GM18526 (cell line): Measurements from ENCODE around the gene NAALADL1.

Experiments used
- POLR2A ChIP-seq: IDR thresholded peaks from 3 replicates; pipeline ENCODE4 v1.6.1; 2011; ENCODE audit not compliant: insufficient read length; ENCODE audit errors: extremely low read depth

Gene NAALADL1

GRCh38 chr11:65042891-65043290 lies 15.5 kb downstream of the NAALADL1 start:
- no peak for TF ChIP-seq POLR2A

- TF ChIP-seq POLR2A = peak; percentile 46
These were observed 17.3 kb downstream of the NAALADL1 start, which contains the start of gene SAC3D1 for GRCh38 chr11:65040847-65041622. Gene SAC3D1 (plus strand): TSS chr11:65041210. CDS start chr11:65041293, 83 bp downstream.

GRCh38 chr11:65040520-65040846 lies 17.9 kb downstream of the NAALADL1 start:
- TF ChIP-seq POLR2A = no peak

GRCh38 chr11:65036931-65037330 lies 21.4 kb downstream of the NAALADL1 start:
- no peak for TF ChIP-seq POLR2A

- no peak for TF ChIP-seq POLR2A
These were observed 22.8 kb downstream of the NAALADL1 start for GRCh38 chr11:65035579-65035978.

GRCh38 chr11:65034423-65034822 lies 23.9 kb downstream of the NAALADL1 start:
- no peak for TF ChIP-seq POLR2A

DNA sequence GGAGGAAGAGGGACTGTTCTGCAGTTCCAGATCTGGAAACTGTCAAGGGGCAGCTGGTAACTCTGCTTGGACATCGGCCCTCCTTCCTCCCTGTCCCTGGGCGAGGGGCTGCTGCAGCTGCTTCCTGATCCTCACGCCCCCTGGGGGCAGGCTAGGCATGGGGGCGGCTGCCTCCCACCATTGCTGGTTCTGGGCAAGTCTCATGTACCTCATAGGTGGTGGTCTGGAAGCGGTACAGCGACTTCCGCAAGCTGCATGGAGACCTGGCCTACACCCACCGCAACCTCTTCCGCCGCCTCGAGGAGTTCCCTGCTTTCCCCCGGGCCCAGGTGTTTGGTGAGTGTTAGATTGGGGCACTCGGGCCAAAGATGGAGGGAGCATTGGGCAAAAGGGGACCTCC lies 26.1 kb downstream of the NAALADL1 start:
- no peak for TF ChIP-seq POLR2A

GRCh38 chr11:65027213-65028067 lies 30.9 kb downstream of the NAALADL1 start, which contains the start of gene SNX15:
Gene SNX15 (plus strand): TSS chr11:65027439. CDS start chr11:65027538, 99 bp downstream.
- peak; percentile 54 for TF ChIP-seq POLR2A

- no peak for TF ChIP-seq POLR2A
These were observed 31.5 kb downstream of the NAALADL1 start for GRCh38 chr11:65026810-65027209.

DNA sequence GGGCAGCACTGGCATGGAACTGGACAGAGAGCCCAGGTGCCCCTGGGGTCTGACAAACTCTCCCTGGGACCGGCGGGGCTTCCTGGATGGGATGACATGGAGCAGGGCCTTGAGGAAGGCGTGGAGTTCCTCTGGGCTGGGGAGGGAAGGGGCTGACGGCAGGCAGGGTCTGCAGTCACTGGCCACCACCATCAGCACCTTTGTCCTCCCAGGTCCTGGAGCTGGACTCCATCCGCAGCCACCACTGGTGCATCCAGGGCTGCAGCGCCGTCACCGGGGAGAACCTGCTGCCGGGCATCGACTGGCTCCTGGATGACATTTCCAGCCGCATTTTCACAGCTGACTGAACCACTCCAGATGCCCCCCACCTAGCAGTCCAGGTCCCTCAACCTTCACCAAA lies 36.8 kb downstream of the NAALADL1 start:
- TF ChIP-seq POLR2A = no peak

DNA sequence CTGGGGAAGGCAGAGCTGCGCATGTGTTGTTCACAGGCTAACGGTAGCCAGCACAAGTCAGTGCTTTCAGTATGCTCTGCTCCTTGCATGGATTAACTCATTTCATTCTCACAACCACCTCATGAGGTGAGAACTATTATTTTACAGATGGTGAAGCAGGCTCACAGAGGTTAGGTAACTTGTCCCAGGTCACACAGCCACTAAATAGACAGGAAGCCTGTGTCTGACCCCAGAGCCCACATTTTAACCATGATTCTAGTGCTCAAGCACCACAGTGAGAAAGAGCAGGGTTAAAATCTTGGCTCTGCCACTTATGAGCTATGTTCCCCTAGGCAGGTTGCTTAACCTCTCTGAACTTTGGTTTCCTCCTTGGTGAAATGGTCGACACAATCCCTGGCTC lies 37.4 kb downstream of the NAALADL1 start:
- no peak for TF ChIP-seq POLR2A

- no peak for TF ChIP-seq POLR2A
These were observed 38.5 kb downstream of the NAALADL1 start for GRCh38 chr11:65019824-65020223.

- no peak for TF ChIP-seq POLR2A
These were observed 40.4 kb downstream of the NAALADL1 start for GRCh38 chr11:65017937-65018336.

GRCh38 chr11:65016705-65017104 lies 41.6 kb downstream of the NAALADL1 start:
- TF ChIP-seq POLR2A = no peak

DNA sequence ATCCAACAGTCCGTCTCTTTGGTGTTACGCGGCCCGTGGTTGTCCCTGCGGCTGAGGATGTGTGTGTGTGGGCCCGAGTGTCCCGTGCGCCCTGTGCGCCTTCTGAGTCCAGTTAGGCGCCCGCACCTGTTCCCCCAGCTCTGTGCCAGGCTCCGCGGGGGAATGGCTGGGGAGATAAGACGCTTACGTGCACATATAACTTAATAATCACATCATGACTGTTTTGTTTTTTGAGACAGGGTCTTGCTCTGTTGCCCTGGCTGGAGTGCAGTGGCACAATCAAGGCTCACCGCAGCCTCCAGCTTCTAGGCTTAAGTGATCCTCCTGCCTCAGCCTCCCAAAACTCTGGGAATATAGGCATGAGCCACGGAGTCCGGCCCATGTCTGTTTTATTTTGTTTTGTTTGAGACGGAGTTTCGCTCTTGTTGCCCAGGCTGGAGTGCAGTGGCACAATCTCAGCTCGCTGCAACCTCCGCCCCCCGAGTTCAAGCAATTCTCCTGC lies 43.6 kb downstream of the NAALADL1 start:
- no peak for TF ChIP-seq POLR2A
